ENCODE data around the gene COL18A1.
"Not testable (repeated sequence)": the region's sequence is repeated elsewhere in the genome, so short reads cannot be mapped to it uniquely, and the experiment has no call there.

Gene COL18A1

DNA sequence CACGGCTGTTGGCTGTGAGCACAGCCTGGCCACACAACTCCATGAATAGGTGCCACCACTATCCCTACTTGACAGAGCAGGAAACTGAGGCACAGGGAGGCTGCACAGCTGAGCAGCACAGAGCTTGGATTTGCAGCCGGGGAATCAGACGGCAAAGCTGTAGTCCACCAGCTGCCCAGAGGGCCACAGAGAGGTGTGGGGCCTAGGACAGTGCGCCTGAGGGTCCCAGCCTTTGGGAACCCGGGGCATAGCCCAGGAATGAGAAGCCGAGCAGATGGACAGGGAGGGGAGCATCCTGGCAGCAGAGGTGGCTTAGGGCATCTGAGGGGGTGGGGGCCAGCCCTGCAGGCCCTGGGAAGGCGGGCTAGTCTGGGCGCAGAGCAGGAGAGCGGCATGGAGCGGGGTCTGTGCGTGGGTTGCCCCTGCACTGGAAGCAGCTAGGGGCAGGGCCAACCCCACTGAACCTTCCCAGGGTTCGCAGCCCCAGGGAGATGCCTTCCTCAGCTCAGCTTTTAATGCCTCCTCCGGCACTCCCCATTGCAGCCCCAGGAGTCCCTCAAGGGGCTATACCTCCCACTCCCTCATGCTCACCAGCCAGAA lies 46.2 kb upstream of the COL18A1 start:
- no peak overlapping the region for H3K4me3 ChIP-seq (ENCODE audit: low read depth, low read length)
- TF ChIP-seq, protein P1, sequence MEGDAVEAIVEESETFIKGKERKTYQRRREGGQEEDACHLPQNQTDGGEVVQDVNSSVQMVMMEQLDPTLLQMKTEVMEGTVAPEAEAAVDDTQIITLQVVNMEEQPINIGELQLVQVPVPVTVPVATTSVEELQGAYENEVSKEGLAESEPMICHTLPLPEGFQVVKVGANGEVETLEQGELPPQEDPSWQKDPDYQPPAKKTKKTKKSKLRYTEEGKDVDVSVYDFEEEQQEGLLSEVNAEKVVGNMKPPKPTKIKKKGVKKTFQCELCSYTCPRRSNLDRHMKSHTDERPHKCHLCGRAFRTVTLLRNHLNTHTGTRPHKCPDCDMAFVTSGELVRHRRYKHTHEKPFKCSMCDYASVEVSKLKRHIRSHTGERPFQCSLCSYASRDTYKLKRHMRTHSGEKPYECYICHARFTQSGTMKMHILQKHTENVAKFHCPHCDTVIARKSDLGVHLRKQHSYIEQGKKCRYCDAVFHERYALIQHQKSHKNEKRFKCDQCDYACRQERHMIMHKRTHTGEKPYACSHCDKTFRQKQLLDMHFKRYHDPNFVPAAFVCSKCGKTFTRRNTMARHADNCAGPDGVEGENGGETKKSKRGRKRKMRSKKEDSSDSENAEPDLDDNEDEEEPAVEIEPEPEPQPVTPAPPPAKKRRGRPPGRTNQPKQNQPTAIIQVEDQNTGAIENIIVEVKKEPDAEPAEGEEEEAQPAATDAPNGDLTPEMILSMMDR (IDR thresholded peaks at IDR 0.05; ENCODE audit: low read depth, low read length) = no peak
- in situ Hi-C loops (cut with HindIII; ENCODE audit: low sequenced_read_pairs) = no loop called here
- no peak for DNase-seq (ENCODE audit: low read depth, low spot score)

DNA sequence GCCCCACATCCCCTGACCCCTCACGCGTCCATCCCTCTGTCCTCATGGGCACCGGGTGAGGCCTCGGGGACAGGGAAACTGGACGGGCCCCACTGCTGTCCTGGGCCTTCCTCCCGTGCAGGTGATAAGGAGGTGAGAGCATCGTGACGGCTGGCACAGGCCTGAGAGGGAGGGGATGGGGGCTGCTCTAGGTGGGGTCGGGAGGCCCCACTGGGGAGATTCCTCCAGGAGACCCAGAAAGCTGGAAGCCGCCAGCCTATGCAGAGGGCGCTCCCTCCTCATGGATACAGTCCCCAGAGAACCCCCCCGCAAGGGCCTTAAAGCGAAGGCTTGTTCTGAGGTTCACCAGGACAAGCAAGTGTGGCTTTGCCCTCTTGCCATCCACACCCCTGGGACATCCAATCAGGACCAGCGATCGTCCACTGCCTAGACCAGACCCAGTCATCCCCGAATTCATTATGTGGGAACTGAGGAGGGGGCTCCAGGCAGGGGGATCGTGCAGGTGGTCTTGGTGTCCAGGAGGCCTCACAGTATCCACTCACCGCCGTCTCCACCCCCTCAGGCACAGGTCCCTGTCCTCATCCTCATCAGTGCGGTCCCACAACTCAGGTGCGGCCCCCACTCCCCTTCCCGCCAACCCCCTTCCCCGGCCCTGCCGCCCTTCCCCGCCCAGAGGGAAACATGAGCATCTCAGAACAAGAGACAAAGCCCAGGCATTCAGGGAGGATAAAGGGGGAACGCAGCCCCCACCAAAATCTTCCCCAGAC lies 45.3 kb upstream of the COL18A1 start:
- DNase-seq (ENCODE audit: low read depth, low spot score) = no peak
- in situ Hi-C loops (cut with HindIII; ENCODE audit: low sequenced_read_pairs) = no loop called here
- TF ChIP-seq, protein P1 (IDR thresholded peaks at IDR 0.05; ENCODE audit: low read depth, low read length) = no peak
- no peak overlapping the region for H3K4me3 ChIP-seq (ENCODE audit: low read depth, low read length)

DNA sequence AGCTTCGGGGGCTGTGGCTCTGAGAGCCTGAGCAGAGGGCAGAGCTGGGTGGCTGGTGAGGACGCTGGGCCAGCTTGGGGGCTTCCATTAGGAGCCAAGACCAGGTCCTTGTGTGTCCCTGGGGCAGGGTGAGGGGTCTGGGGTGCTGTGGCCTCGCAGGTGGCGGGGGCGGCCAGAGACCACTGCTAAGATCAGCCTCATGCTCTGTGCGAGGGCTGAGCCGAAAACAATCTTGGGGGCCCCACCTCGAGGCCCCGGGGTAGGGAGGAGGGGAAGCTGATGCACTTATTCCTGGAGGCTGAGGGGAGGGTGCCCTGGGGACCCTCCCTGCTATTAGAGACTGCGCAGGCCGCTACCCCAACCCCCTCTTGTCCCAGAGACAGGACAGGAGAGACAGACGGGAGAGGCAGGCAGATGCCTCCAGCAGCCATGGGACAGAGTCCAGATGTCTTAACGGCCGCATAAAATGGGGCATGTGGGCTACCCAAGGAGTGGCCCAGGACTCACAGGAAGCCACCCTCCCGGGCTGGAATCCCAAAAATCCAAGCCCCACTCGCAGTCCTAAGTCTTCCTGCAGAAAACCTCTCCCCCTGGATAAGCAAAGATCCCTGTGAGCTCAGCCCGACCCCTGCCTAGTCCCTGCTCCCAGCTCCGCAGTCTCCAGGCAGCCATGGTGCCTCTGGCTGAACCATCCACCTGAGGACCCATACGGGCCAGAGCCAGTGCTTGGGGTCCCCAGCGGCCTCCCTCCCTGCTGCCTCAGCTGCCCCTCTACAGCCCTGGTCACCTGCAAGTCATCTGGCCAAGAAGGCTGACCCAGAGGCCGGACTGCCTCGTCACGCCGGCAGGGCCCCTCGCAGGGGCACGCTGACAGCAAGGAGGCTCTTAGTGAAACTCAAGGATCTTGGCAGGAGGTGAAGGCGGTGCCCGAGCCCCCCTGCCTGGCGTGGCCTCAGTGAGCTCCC lies 43.6 kb upstream of the COL18A1 start:
- in situ Hi-C loops (cut with HindIII; ENCODE audit: low sequenced_read_pairs) = no loop called here
- no peak for DNase-seq (ENCODE audit: low read depth, low spot score)
- H3K4me3 ChIP-seq (ENCODE audit: low read depth, low read length) = no peak overlapping the region
- TF ChIP-seq, protein P1 (IDR thresholded peaks at IDR 0.05; ENCODE audit: low read depth, low read length) = no peak

DNA sequence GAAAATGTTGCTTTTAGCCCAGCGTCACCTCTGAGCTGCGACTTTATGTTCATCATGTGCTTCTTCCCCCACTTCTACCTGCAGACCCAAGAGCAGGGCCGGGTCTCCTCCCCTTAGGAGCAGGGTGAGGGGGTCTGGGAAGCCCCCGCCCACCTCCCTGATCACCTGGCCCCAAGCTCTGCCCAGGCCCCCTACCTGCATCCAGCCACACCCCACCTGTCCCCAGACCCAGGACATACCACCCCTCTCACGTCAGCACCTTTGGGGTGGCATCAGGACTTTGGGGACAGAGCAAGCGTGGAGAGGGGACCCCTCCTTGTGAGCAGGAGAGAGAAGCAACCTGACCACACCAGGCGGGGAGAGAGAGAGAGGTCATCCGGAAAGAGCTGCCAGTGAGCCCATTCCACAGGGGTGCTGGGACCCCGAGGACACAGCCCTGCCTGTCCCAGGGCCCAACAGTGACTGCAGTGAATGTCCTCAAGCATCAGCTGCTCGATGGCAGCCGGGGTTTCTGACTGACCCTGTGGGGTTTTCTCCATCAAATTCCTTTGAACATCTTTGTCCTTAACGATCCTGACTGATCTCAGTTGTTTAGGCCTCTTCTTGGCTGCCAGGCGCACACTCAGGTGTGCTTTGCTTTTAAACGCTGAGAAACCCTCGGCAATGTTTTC lies 42.8 kb upstream of the COL18A1 start:
- H3K4me3 ChIP-seq (ENCODE audit: low read depth, low read length) = no peak overlapping the region
- TF ChIP-seq, protein P1 (IDR thresholded peaks at IDR 0.05; ENCODE audit: low read depth, low read length) = no peak
- in situ Hi-C loops (cut with HindIII; ENCODE audit: low sequenced_read_pairs) = no loop called here
- DNase-seq (ENCODE audit: low read depth, low spot score) = no peak

GRCh38 chr21:45362748-45363145 lies 42.2 kb upstream of the COL18A1 start:
- in situ Hi-C loops (cut with HindIII; ENCODE audit: low sequenced_read_pairs) = no loop called here

DNA sequence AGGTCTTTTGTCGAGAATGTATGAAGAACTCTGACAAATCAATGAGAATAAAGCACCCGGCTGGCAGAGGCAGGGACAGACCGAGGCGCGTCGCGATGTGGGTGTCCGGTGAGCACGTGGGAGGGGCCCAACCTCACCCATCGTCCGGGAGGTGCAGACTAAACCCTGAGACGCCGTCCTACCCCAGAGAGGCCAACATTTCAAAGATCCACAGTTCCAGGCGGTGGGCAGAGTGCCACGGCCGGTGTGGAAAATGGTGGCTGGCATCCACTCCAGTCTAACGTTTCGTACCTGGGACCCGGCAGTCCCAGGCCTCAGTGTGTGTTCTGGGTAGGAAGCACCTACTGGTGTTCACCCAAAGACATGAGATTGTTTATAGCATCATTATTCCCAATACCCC lies 41.7 kb upstream of the COL18A1 start:
- H3K4me3 ChIP-seq (ENCODE audit: low read depth, low read length); DNase-seq (ENCODE audit: low read depth, low spot score); in situ Hi-C loops (cut with HindIII; ENCODE audit: low sequenced_read_pairs): not testable (repeated sequence)

More at GRCh38 chr21:45362748-45363145, 42.2 kb upstream of the COL18A1 start:
- no peak overlapping the region for H3K4me3 ChIP-seq (ENCODE audit: low read depth, low read length)
- TF ChIP-seq, protein P1 (IDR thresholded peaks at IDR 0.05; ENCODE audit: low read depth, low read length) = no peak
- no peak for DNase-seq (ENCODE audit: low read depth, low spot score)
